IMR-90 (cell line): ENCODE measurements around the gene TOB2. TPM values are rescaled to one million over a fixed set of nuclear protein-coding genes. Genes with fewer than 3 reads are reported as not detected.

Experiments used
- ATAC-seq: fragments of 200-7000 bp; cut with Tn5 transposase; 2 replicates; pipeline ENCODE4 v1.9.1; 2020; ENCODE audit warnings: low read depth, mild to moderate bottlenecking, moderate library complexity
- BruUV-seq: library from RNA; stranded (reverse); fragments of 400-500 nt; replicated peaks from 2 replicates; lab custom pipeline; 2021; lab: Mats Ljungman, UMichigan
- CTCF ChIA-PET: fragments of 300-600 bp; formaldehyde crosslinking; extraction: SDS; loops from one replicate; lab custom pipeline; 2021; ENCODE audit warnings: antibody characterized with exemption; lab: Yijun Ruan, JAX
- POLR2A ChIA-PET: fragments of 300-600 bp; sonication (Branson Sonifier 250); formaldehyde crosslinking; loops from one replicate; lab custom pipeline; 2022; ENCODE audit warnings: antibody characterized with exemption; ENCODE audit not compliant: unreplicated experiment; lab: Charles Lee
- DNase-seq: peaks from one replicate; pipeline ENCODE4 v3.0.0; 2013
- H2AFZ ChIP-seq: replicated peaks from 2 replicates; pipeline ENCODE3; 2013; ENCODE audit warnings: low read length, mild to moderate bottlenecking; ENCODE audit not compliant: poor library complexity
- H2AK5ac ChIP-seq: 2 replicates; pipeline ENCODE4 v1.6.1; 2013; ENCODE audit warnings: low read depth, low read length, inconsistent platforms
- H2AK9ac ChIP-seq: replicated peaks from 2 replicates; pipeline ENCODE3; 2013; ENCODE audit warnings: mild to moderate bottlenecking, low read depth, low read length, moderate library complexity; ENCODE audit not compliant: poor library complexity
- H2BK120ac ChIP-seq: 2 replicates; pipeline ENCODE4 v1.6.1; 2013; ENCODE audit warnings: low read depth, low read length, inconsistent platforms
- H2BK15ac ChIP-seq: 3 replicates; pipeline ENCODE4 v1.6.1; 2013; ENCODE audit warnings: low read depth, low read length, inconsistent platforms
- H2BK20ac ChIP-seq: 2 replicates; pipeline ENCODE4 v1.6.1; 2013; ENCODE audit warnings: low read depth, mild to moderate bottlenecking, inconsistent platforms, low read length, moderate library complexity
- H2BK5ac ChIP-seq: 2 replicates; pipeline ENCODE4 v1.6.1; 2013; ENCODE audit warnings: mild to moderate bottlenecking, low read depth, low read length, inconsistent platforms; ENCODE audit not compliant: poor library complexity, severe bottlenecking
- H3K14ac ChIP-seq: replicated peaks from 2 replicates; pipeline ENCODE4 v1.6.1; 2013; ENCODE audit warnings: low read depth, low read length, inconsistent platforms
- H3K18ac ChIP-seq: 2 replicates; pipeline ENCODE4 v1.6.1; 2013; ENCODE audit warnings: low read depth, low read length, control low read depth
- H3K23ac ChIP-seq: 2 replicates; pipeline ENCODE4 v1.6.1; 2013; ENCODE audit warnings: low read depth, low read length, inconsistent platforms
- H3K27ac ChIP-seq: 2 replicates; pipeline ENCODE4 v1.5.1; 2013; ENCODE audit warnings: mild to moderate bottlenecking, control low read depth, low read length; ENCODE audit not compliant: insufficient read depth
- H3K27me3 ChIP-seq: 2 replicates; pipeline ENCODE4 v1.6.1; 2013; ENCODE audit warnings: low read length; ENCODE audit not compliant: control insufficient read depth, insufficient read depth
- H3K36me3 ChIP-seq: 2 replicates; pipeline ENCODE4 v1.6.1; 2013; ENCODE audit warnings: low read length, mixed read lengths; ENCODE audit not compliant: control insufficient read depth, insufficient read depth
- H3K4ac ChIP-seq: 2 replicates; pipeline ENCODE4 v1.6.1; 2013; ENCODE audit warnings: low read depth, low read length, inconsistent platforms
- H3K4me1 ChIP-seq: 2 replicates; pipeline ENCODE4 v1.6.1; 2013; ENCODE audit warnings: low read length, mixed read lengths; ENCODE audit not compliant: control insufficient read depth, insufficient read depth
- H3K4me2 ChIP-seq: 2 replicates; pipeline ENCODE4 v1.6.1; 2013; ENCODE audit warnings: low read depth, mild to moderate bottlenecking, control low read depth, low read length, moderate library complexity
- H3K4me3 ChIP-seq: 2 replicates; pipeline ENCODE4 v1.5.1; 2013; ENCODE audit warnings: low read depth, mild to moderate bottlenecking, control low read depth, low read length, moderate library complexity; ENCODE audit not compliant: insufficient read depth
- H3K56ac ChIP-seq: 2 replicates; pipeline ENCODE4 v1.6.1; 2013; ENCODE audit warnings: low read length, inconsistent platforms; ENCODE audit not compliant: insufficient read depth; ENCODE audit errors: extremely low read depth
- H3K79me1 ChIP-seq, 2 experiments: 2 replicates each; pipeline ENCODE4 v1.6.1; 2013; ENCODE audit warnings: low read length in 2 of 2, inconsistent platforms in 1 of 2, low read depth in 1 of 2
- H3K9ac ChIP-seq: 2 replicates; pipeline ENCODE4 v1.6.1; 2013; ENCODE audit warnings: low read depth, low read length, control low read depth
- H3K9me1 ChIP-seq: 2 replicates; pipeline ENCODE4 v1.6.1; 2013; ENCODE audit warnings: low read length, inconsistent platforms; ENCODE audit not compliant: insufficient read depth
- H3K9me3 ChIP-seq: 2 replicates; pipeline ENCODE4 v1.6.1; 2013; ENCODE audit warnings: low read length; ENCODE audit not compliant: control insufficient read depth, insufficient read depth
- H4K20me1 ChIP-seq: 2 replicates; pipeline ENCODE4 v1.6.1; 2013; ENCODE audit warnings: low read length, inconsistent platforms; ENCODE audit not compliant: insufficient read depth
- H4K5ac ChIP-seq: 2 replicates; pipeline ENCODE4 v1.6.1; 2013; ENCODE audit warnings: mild to moderate bottlenecking, low read depth, low read length, control low read depth
- H4K8ac ChIP-seq, 2 experiments: 2 replicates each; pipeline ENCODE4 v1.6.1; 2013; ENCODE audit warnings: low read depth in 2 of 2, low read length in 2 of 2, control low read depth in 1 of 2, inconsistent platforms in 1 of 2
- H4K91ac ChIP-seq: 2 replicates; pipeline ENCODE4 v1.6.1; 2013; ENCODE audit warnings: low read depth, low read length, inconsistent platforms; ENCODE audit not compliant: insufficient read depth
- CHD1 ChIP-seq: IDR thresholded peaks from 2 replicates; pipeline ENCODE4 v1.6.1; 2012; ENCODE audit warnings: low read depth, low read length, improper control_type of control experiment
- CTCF ChIP-seq: conservative IDR thresholded peaks from 2 replicates; pipeline ENCODE4 v1.5.1; 2012; ENCODE audit warnings: mild to moderate bottlenecking, low read depth, low read length, improper control_type of control experiment
- MXI1 ChIP-seq: IDR thresholded peaks from 2 replicates; pipeline ENCODE4 v1.6.1; 2012; ENCODE audit warnings: low read depth, mild to moderate bottlenecking, low read length, moderate library complexity, borderline replicate concordance
- RFX5 ChIP-seq: IDR thresholded peaks from 2 replicates; pipeline ENCODE4 v1.8.0; 2012; ENCODE audit warnings: low read depth, mild to moderate bottlenecking, low read length, moderate library complexity
- WGBS, 2 experiments: methylation state at CpG; one replicate each; pipeline versions ENCODE4 v1.1.5 to v1.1.7; 2013; ENCODE audit warnings: missing lambda C conversion rate in 2 of 2; ENCODE audit not compliant: insufficient read length in 1 of 2; ENCODE audit errors: extremely low coverage in 2 of 2; 5-methylcytosine and 5-hydroxymethylcytosine counted together
- dilution Hi-C: fragments of 300-500 bp; cut with HindIII; formaldehyde crosslinking; loops from one replicate; pipeline ENCODE4 v1.14.3; 2018; ENCODE audit warnings: low sequenced_read_pairs; ENCODE audit not compliant: unreplicated experiment
- in situ Hi-C: fragments of 300-500 bp; cut with MboI; formaldehyde crosslinking; loops from 3 replicates; pipeline ENCODE4 v1.14.3; 2019; ENCODE audit warnings: low sequenced_read_pairs, inconsistent platforms, mixed read lengths
- intact Hi-C: fragments of 100-400 bp; cut with micrococcal nuclease; formaldehyde crosslinking; loops from 2 replicates; pipeline ENCODE4 v1.10.0; 2022
- polyA plus RNA-seq, 3 experiments: library from polyadenylated mRNA; depleted of rRNA; stranded (reverse); fragments of >200 nt; gene quantifications; 2 replicates each; pipeline ENCODE4 v1.2.3, GENCODE V29; 2012; ENCODE audit warnings: low replicate concordance in 1 of 3
- total RNA-seq: library from RNA; depleted of rRNA; stranded (reverse); fragments of >200 nt; gene quantifications from 2 replicates; pipeline ENCODE4 v1.2.3, GENCODE V29; 2012

Gene TOB2
- total and polyA plus RNA-seq, 2 of the 4 experiments (the other 2 are of a cell fraction), result 17.4 to 23.3 TPM

DNA sequence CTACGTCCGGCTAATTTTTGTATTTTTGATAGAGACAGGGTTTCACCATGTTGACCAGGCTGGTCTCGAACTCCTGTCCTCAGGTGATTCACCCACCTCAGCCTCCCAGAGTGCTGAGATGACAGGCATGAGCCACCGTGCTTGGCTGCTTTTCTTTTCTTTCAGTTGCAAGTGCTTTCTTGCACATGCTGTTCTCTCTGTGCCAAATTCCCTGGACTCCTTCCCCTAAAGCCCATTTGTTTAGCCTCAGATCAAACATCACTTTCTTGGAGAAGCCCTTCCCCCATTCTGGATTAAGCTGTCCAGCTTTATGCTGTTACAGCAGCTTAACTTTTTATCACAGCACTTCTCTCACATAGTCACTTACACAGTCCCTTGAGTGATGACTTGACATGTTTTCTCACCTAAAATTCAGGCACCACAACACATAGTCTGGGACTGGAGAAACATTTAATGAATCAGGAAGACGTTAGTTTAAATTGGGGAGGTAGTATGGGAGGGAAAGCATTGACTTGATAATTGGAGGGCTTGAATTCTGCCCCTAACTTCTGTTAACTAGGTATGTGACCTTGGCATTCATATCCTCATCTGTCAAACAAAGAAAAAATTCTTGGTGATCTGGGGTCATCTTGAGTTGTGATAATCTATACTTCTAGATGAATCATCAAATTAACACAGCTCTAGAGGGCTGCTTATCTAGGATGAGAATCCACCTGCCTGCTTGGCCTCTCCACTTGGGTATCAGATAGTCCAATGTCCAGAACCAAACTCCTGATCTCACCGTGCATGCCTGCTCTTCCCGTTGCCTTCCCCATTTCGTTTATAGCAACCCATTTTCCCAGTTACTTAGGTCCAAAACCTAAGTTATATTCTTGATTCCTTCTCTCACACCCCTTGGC, 40.7 kb upstream of the TOB2 start:
- 69% methylated on average over 4 of the region's 8 CpGs; no CpG with 5 or more reads in 1 of the 2 experiments for WGBS, 2 experiments
- no peak overlapping the region for H2BK15ac ChIP-seq
- ChIA-PET CTCF (interaction anchor here (0.9 kb wide), 1 partner anchor 30 kb away, joined by 3 read pairs; no protein-coding TSS in a partner anchor), POLR2A (no interaction called here)
- no peak overlapping the region for H2AFZ ChIP-seq
- H4K8ac ChIP-seq, result no peak overlapping the region
- H3K9me1 ChIP-seq, result peaks cover 10% of the 10 kb centered on the region
- dilution Hi-C loops, result no loop called here
- no peaks in the 10 kb centered on the region for H3K9me3 ChIP-seq
- no peaks in the 10 kb centered on the region for H3K27me3 ChIP-seq
- peaks cover 32 to 82% of the 10 kb centered on the region in 2 experiments for H3K79me1 ChIP-seq
- H3K56ac ChIP-seq, result no peak overlapping the region
- intact Hi-C loops, result no loop called here
- DNase-seq (peak; percentile 70), ATAC-seq (peak; percentile 66)
- no peak overlapping the region for H2BK20ac ChIP-seq
- H3K23ac ChIP-seq, result peak overlapping the region; percentile 24; the same call in 1 of the 2 replicates
- H3K36me3 ChIP-seq, result no peaks in the 10 kb centered on the region; the same call in 1 of the 2 replicates
- no peak overlapping the region for H3K18ac ChIP-seq
- no peak overlapping the region for H3K27ac ChIP-seq
- TF ChIP-seq CHD1 (no peak), CTCF (no peak), MXI1 (peak; percentile 34; the same call in 1 of the 2 replicates), RFX5 (no peak)
- H3K4me3 ChIP-seq, result no peak overlapping the region
- H4K20me1 ChIP-seq, result peaks cover 63% of the 10 kb centered on the region
- no peak overlapping the region for H2BK120ac ChIP-seq
- H3K9ac ChIP-seq, result no peak overlapping the region
- H3K4me2 ChIP-seq, result no peak overlapping the region
- BruUV-seq, result no TSS peak
- H4K5ac ChIP-seq, result no peak overlapping the region
- in situ Hi-C loops, result no loop called here
- H4K91ac ChIP-seq, result no peak overlapping the region
- no peak overlapping the region for H2BK5ac ChIP-seq
- no peak overlapping the region for H2AK9ac ChIP-seq
- no peak overlapping the region for H3K4ac ChIP-seq
- no peak overlapping the region for H2AK5ac ChIP-seq
- peaks cover 17% of the 10 kb centered on the region for H3K4me1 ChIP-seq
- H3K14ac ChIP-seq, result no peak overlapping the region
